ENCODE data around the gene PTDSS2. TPM values are rescaled to one million over a fixed set of nuclear protein-coding genes. Genes with fewer than 3 reads are reported as not detected.
A peak's percentile ranks its signal among the peaks of the same experiment; 100 is the strongest.
"Not testable (repeated sequence)": the region's sequence is repeated elsewhere in the genome, so short reads cannot be mapped to it uniquely, and the experiment has no call there.

Gene PTDSS2
- total and polyA plus RNA-seq, 4 donors = 10.1 to 47.6 (median 26.7) TPM

- no peaks in the 10 kb centered on the region for H3K9me3 ChIP-seq (ENCODE audit: control insufficient read depth, low read length)
- H3K4me1 ChIP-seq (ENCODE audit: control insufficient read depth in 1 of 2, insufficient read depth in 2 of 2, low read length in 2 of 2) = no peaks in the 10 kb centered on the region
- no peak overlapping the region for H3K4me3 ChIP-seq (ENCODE audit: low read length in 2 of 2)
- WGBS, 2 donors = 82 to 84% methylated on average over 20 of the region's 20 CpGs
- H3K36me3 ChIP-seq (ENCODE audit: control insufficient read depth in 1 of 2, insufficient read depth in 2 of 2, low read length in 1 of 2) = no peaks in the 10 kb centered on the region
- no peak overlapping the region for H3K27ac ChIP-seq (ENCODE audit: low read depth in 1 of 2, low read length in 2 of 2)
- DNase-seq (peak in 1 of 2 donors; percentile 33), ATAC-seq (ENCODE audit: low FRiP score) (no peak)
- no peaks in the 10 kb centered on the region for H3K27me3 ChIP-seq (ENCODE audit: control insufficient read depth in 1 of 2, insufficient read depth in 2 of 2, low read length in 1 of 2)
- intact Hi-C loops (cut with DNase I) = no loop called here
Measured at GRCh38 chr11:419248-420005, 30.7 kb upstream of the PTDSS2 start.

GRCh38 chr11:420054-420910 lies 29.8 kb upstream of the PTDSS2 start:
- WGBS, 2 donors = 37 to 54% methylated on average over 67 to 71 of the region's 71 CpGs
- H3K9me3 ChIP-seq (ENCODE audit: control insufficient read depth, low read length) = no peaks in the 10 kb centered on the region
- no peaks in the 10 kb centered on the region for H3K4me1 ChIP-seq (ENCODE audit: control insufficient read depth in 1 of 2, insufficient read depth in 2 of 2, low read length in 2 of 2)
- H3K4me3 ChIP-seq (ENCODE audit: low read length in 2 of 2) = no peak overlapping the region
- DNase-seq = peak in 1 of 2 donors; percentile 49
- no peak overlapping the region for H3K27ac ChIP-seq (ENCODE audit: low read depth in 1 of 2, low read length in 2 of 2)
- H3K27me3 ChIP-seq (ENCODE audit: control insufficient read depth in 1 of 2, insufficient read depth in 2 of 2, low read length in 1 of 2) = no peaks in the 10 kb centered on the region
- intact Hi-C loops (cut with DNase I) = no loop called here
- no peaks in the 10 kb centered on the region for H3K36me3 ChIP-seq (ENCODE audit: control insufficient read depth in 1 of 2, insufficient read depth in 2 of 2, low read length in 1 of 2)
- ATAC-seq (ENCODE audit: low FRiP score) = no peak

- Histone ChIP-seq H3K4me1 (ENCODE audit: control insufficient read depth in 1 of 2, insufficient read depth in 2 of 2, low read length in 2 of 2) (no peaks in the 10 kb centered on the region), H3K9me3 (ENCODE audit: control insufficient read depth, low read length) (no peaks in the 10 kb centered on the region), H3K27ac (ENCODE audit: low read depth in 1 of 2, low read length in 2 of 2) (no peak overlapping the region), H3K4me3 (ENCODE audit: low read length in 2 of 2) (no peak overlapping the region), H3K36me3 (ENCODE audit: control insufficient read depth in 1 of 2, insufficient read depth in 2 of 2, low read length in 1 of 2) (no peaks in the 10 kb centered on the region), H3K27me3 (ENCODE audit: control insufficient read depth in 1 of 2, insufficient read depth in 2 of 2, low read length in 1 of 2) (no peaks in the 10 kb centered on the region)
- WGBS, 2 donors = 88% methylated on average over 19 to 21 of the region's 21 CpGs
- DNase-seq = peak; percentile 44 to 74
- intact Hi-C loops (cut with DNase I) = no loop called here
- no peak for ATAC-seq (ENCODE audit: low FRiP score)
Measured at GRCh38 chr11:420911-421321, 29.2 kb upstream of the PTDSS2 start.

- no peak overlapping the region for H3K4me3 ChIP-seq (ENCODE audit: low read length in 2 of 2)
- H3K27me3 ChIP-seq (ENCODE audit: control insufficient read depth in 1 of 2, insufficient read depth in 2 of 2, low read length in 1 of 2) = no peaks in the 10 kb centered on the region
- H3K27ac ChIP-seq (ENCODE audit: low read depth in 1 of 2, low read length in 2 of 2) = no peak overlapping the region
- H3K36me3 ChIP-seq (ENCODE audit: control insufficient read depth in 1 of 2, insufficient read depth in 2 of 2, low read length in 1 of 2) = no peaks in the 10 kb centered on the region
- H3K4me1 ChIP-seq (ENCODE audit: control insufficient read depth in 1 of 2, insufficient read depth in 2 of 2, low read length in 2 of 2) = no peaks in the 10 kb centered on the region
- peak in 1 of 2 donors; percentile 12 for DNase-seq
- intact Hi-C loops (cut with DNase I) = no loop called here
- no peaks in the 10 kb centered on the region for H3K9me3 ChIP-seq (ENCODE audit: control insufficient read depth, low read length)
- no peak for ATAC-seq (ENCODE audit: low FRiP score)
- WGBS, 2 donors = 77 to 84% methylated on average over 10 of the region's 10 CpGs
Measured at GRCh38 chr11:422249-422656, 27.8 kb upstream of the PTDSS2 start.

- no peak for DNase-seq
- Histone ChIP-seq H3K36me3 (ENCODE audit: control insufficient read depth in 1 of 2, insufficient read depth in 2 of 2, low read length in 1 of 2) (no peaks in the 10 kb centered on the region), H3K4me1 (ENCODE audit: control insufficient read depth in 1 of 2, insufficient read depth in 2 of 2, low read length in 2 of 2) (no peaks in the 10 kb centered on the region), H3K27me3 (ENCODE audit: control insufficient read depth in 1 of 2, insufficient read depth in 2 of 2, low read length in 1 of 2) (no peaks in the 10 kb centered on the region), H3K4me3 (ENCODE audit: low read length in 2 of 2) (no peak overlapping the region), H3K27ac (ENCODE audit: low read depth in 1 of 2, low read length in 2 of 2) (no peak overlapping the region), H3K9me3 (ENCODE audit: control insufficient read depth, low read length) (no peaks in the 10 kb centered on the region)
- WGBS, 2 donors = 87 to 89% methylated on average over 4 of the region's 4 CpGs
- no peak for ATAC-seq (ENCODE audit: low FRiP score)
- intact Hi-C loops (cut with DNase I) = no loop called here
Measured at GRCh38 chr11:424232-424631, 25.8 kb upstream of the PTDSS2 start.

- H3K4me1 ChIP-seq (ENCODE audit: control insufficient read depth in 1 of 2, insufficient read depth in 2 of 2, low read length in 2 of 2); DNase-seq; H3K9me3 ChIP-seq (ENCODE audit: control insufficient read depth, low read length); H3K27me3 ChIP-seq (ENCODE audit: control insufficient read depth in 1 of 2, insufficient read depth in 2 of 2, low read length in 1 of 2); intact Hi-C loops (cut with DNase I); H3K36me3 ChIP-seq (ENCODE audit: control insufficient read depth in 1 of 2, insufficient read depth in 2 of 2, low read length in 1 of 2); ATAC-seq (ENCODE audit: low FRiP score); H3K27ac ChIP-seq (ENCODE audit: low read depth in 1 of 2, low read length in 2 of 2); H3K4me3 ChIP-seq (ENCODE audit: low read length in 2 of 2): not testable (repeated sequence)
- WGBS, 2 donors = 42 to 49% methylated on average over 21 to 39 of the region's 45 CpGs
Measured at GRCh38 chr11:424766-425165, 25.3 kb upstream of the PTDSS2 start.

- ATAC-seq (ENCODE audit: low FRiP score) = no peak
- H3K27me3 ChIP-seq (ENCODE audit: control insufficient read depth in 1 of 2, insufficient read depth in 2 of 2, low read length in 1 of 2) = no peaks in the 10 kb centered on the region
- intact Hi-C loops (cut with DNase I) = no loop called here
- 62 to 66% methylated on average over 4 of the region's 4 CpGs for WGBS, 2 donors
- H3K4me1 ChIP-seq (ENCODE audit: control insufficient read depth in 1 of 2, insufficient read depth in 2 of 2, low read length in 2 of 2) = no peaks in the 10 kb centered on the region
- DNase-seq = no peak
- H3K4me3 ChIP-seq (ENCODE audit: low read length in 2 of 2) = no peak overlapping the region
- no peaks in the 10 kb centered on the region for H3K9me3 ChIP-seq (ENCODE audit: control insufficient read depth, low read length)
- H3K36me3 ChIP-seq (ENCODE audit: control insufficient read depth in 1 of 2, insufficient read depth in 2 of 2, low read length in 1 of 2) = no peaks in the 10 kb centered on the region
- no peak overlapping the region for H3K27ac ChIP-seq (ENCODE audit: low read depth in 1 of 2, low read length in 2 of 2)
Measured at GRCh38 chr11:425301-425700, 24.8 kb upstream of the PTDSS2 start.

GRCh38 chr11:426851-427250 lies 23.2 kb upstream of the PTDSS2 start:
- Histone ChIP-seq H3K4me1 (ENCODE audit: control insufficient read depth in 1 of 2, insufficient read depth in 2 of 2, low read length in 2 of 2) (no peaks in the 10 kb centered on the region), H3K9me3 (ENCODE audit: control insufficient read depth, low read length) (no peaks in the 10 kb centered on the region), H3K4me3 (ENCODE audit: low read length in 2 of 2) (no peak overlapping the region), H3K27me3 (ENCODE audit: control insufficient read depth in 1 of 2, insufficient read depth in 2 of 2, low read length in 1 of 2) (no peaks in the 10 kb centered on the region), H3K27ac (ENCODE audit: low read depth in 1 of 2, low read length in 2 of 2) (no peak overlapping the region), H3K36me3 (ENCODE audit: control insufficient read depth in 1 of 2, insufficient read depth in 2 of 2, low read length in 1 of 2) (no peaks in the 10 kb centered on the region)
- ATAC-seq (ENCODE audit: low FRiP score) (no peak), DNase-seq (peak in 1 of 2 donors; percentile 31)
- WGBS, 2 donors = 85 to 86% methylated on average over 8 of the region's 8 CpGs
- intact Hi-C loops (cut with DNase I) = no loop called here

All from aorta (tissue), 5 donors.